HEK293 (cell line): Measurements from ENCODE around the gene BLOC1S3.
A peak's percentile ranks its signal among the peaks of the same experiment; 100 is the strongest.

Experiments
- CTCF ChIA-PET: fragments of 350-600 bp; formaldehyde crosslinking; extraction: SDS; loops from one replicate; lab custom pipeline; 2021; ENCODE audit warnings: antibody characterized with exemption; lab: Yijun Ruan, JAX
- POLR2A ChIA-PET: fragments of 300-600 bp; formaldehyde crosslinking; extraction: SDS; loops from one replicate; lab custom pipeline; 2020; ENCODE audit warnings: antibody characterized with exemption, inconsistent platforms; lab: Yijun Ruan, JAX
- H3K27ac ChIP-seq: fragments of 200-500 bp; sonication (Bioruptor generic); 2 replicates; pipeline ENCODE4 v1.5.1; 2014; ENCODE audit warnings: low read depth, low read length, control low read depth, inconsistent platforms; ENCODE audit errors: extremely low read depth
- H3K36me3 ChIP-seq, 2 experiments: fragments of 200-500 bp in 1 of 2; sonication (Bioruptor generic) in 1 of 2; 1 replicate in 1 of 2; 2 replicates in 1 of 2; pipeline ENCODE4 v1.5.1; 2014 to 2017; ENCODE audit warnings: inconsistent platforms in 2 of 2, low read length in 2 of 2; ENCODE audit not compliant: control insufficient read depth in 2 of 2, insufficient read depth in 1 of 2
- H3K4me1 ChIP-seq: fragments of 200-500 bp; sonication (Bioruptor generic); 2 replicates; pipeline ENCODE4 v1.5.1; 2014; ENCODE audit warnings: mild to moderate bottlenecking, low read length, inconsistent platforms; ENCODE audit not compliant: control insufficient read depth, insufficient read depth
- H3K4me3 ChIP-seq: 2 replicates; pipeline ENCODE4 v1.5.1; 2011; ENCODE audit warnings: low read depth, mild to moderate bottlenecking, control low read depth, low read length, moderate library complexity
- H3K9me3 ChIP-seq: fragments of 200-500 bp; sonication (Bioruptor generic); 2 replicates; pipeline ENCODE4 v1.5.1; 2014; ENCODE audit warnings: low read depth, low read length, inconsistent platforms; ENCODE audit not compliant: control insufficient read depth, insufficient read depth
- EGR2 ChIP-seq: fragments of 450-650 bp; formaldehyde crosslinking; IDR thresholded peaks from 2 replicates; pipeline ENCODE4 v1.5.1; 2016; ENCODE audit warnings: low read depth, missing biosample characterization, missing genetic modification characterization
- KLF1 ChIP-seq: fragments of 450-650 bp; formaldehyde crosslinking; IDR thresholded peaks from 2 replicates; pipeline ENCODE4 v1.5.1; 2016; ENCODE audit warnings: missing biosample characterization, missing genetic modification characterization
- KLF10 ChIP-seq: fragments of 450-650 bp; IDR thresholded peaks from 2 replicates; pipeline ENCODE4 v1.5.1; 2018; ENCODE audit warnings: missing biosample characterization, mild to moderate bottlenecking, missing genetic modification characterization
- PRDM10 ChIP-seq: fragments of 450-650 bp; formaldehyde crosslinking; IDR thresholded peaks from 2 replicates; pipeline ENCODE4 v1.5.1; 2016; ENCODE audit warnings: missing biosample characterization, missing genetic modification characterization
- SALL2 ChIP-seq: fragments of 450-650 bp; formaldehyde crosslinking; IDR thresholded peaks from 2 replicates; pipeline ENCODE4 v1.5.0; 2017; ENCODE audit warnings: missing biosample characterization, mild to moderate bottlenecking, missing genetic modification characterization, borderline replicate concordance
- ZFP69B ChIP-seq: fragments of 450-650 bp; formaldehyde crosslinking; IDR thresholded peaks from 2 replicates; pipeline ENCODE4 v1.5.1; 2016; ENCODE audit warnings: missing biosample characterization, missing genetic modification characterization
- ZNF416 ChIP-seq: fragments of 450-650 bp; formaldehyde crosslinking; IDR thresholded peaks from 2 replicates; pipeline ENCODE4 v1.5.1; 2016; ENCODE audit warnings: missing biosample characterization, missing genetic modification characterization
- ZNF530 ChIP-seq: fragments of 450-650 bp; formaldehyde crosslinking; IDR thresholded peaks from 2 replicates; pipeline ENCODE4 v1.5.1; 2016; ENCODE audit warnings: low read depth, missing biosample characterization, missing genetic modification characterization
- ZNF660 ChIP-seq: fragments of 450-650 bp; IDR thresholded peaks from 2 replicates; pipeline ENCODE4 v1.5.1; 2018; ENCODE audit warnings: missing biosample characterization, mild to moderate bottlenecking, missing genetic modification characterization
- ZSCAN30 ChIP-seq: fragments of 450-650 bp; IDR thresholded peaks from 2 replicates; pipeline ENCODE4 v1.5.1; 2018; ENCODE audit warnings: missing biosample characterization, mild to moderate bottlenecking, missing genetic modification characterization, moderate library complexity
- TF ChIP-seq, protein P1 (sequence below): fragments of 450-650 bp; formaldehyde crosslinking; IDR thresholded peaks from 2 replicates; pipeline ENCODE4 v1.5.0; 2017; ENCODE audit warnings: missing biosample characterization, missing genetic modification characterization, borderline replicate concordance

Gene BLOC1S3

DNA sequence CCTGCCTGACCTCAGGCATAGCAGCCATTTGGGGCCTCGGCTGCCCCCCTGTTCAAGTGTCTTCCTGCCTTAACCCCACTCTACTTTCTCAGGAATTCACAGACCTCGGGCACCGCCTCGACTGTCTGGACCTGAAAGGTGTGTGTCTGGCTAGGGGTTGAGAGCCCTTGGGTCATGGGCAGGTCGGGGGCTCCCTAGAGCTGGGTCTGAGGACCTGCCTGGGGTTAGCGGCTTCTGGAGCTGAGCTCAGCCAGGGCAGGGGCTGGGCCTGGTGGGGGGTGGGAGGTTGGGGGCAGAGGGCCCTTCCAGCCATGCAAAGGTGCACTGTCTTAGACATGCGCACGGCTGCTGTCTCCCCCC is 38.5 kb upstream of the BLOC1S3 start:
- ChIA-PET CTCF (interaction anchor here (0.6 kb wide), 1 partner anchor 15 kb away, joined by 3 read pairs; no protein-coding TSS in a partner anchor), POLR2A (no interaction called here)
- no peaks in the 10 kb centered on the region for H3K9me3 ChIP-seq
- no peak for TF ChIP-seq ZNF416 (tag by site-specific recombination)
- no peak for TF ChIP-seq ZSCAN30 (tag by site-specific recombination)
- TF ChIP-seq KLF10 (tag by site-specific recombination) = no peak
- no peak for TF ChIP-seq KLF1 (tag by site-specific recombination)
- no peak for TF ChIP-seq PRDM10
- H3K4me1 ChIP-seq = peaks cover 5% of the 10 kb centered on the region; the same call in 1 of the 2 replicates
- no peak overlapping the region for H3K27ac ChIP-seq
- H3K4me3 ChIP-seq = no peak overlapping the region
- H3K36me3 ChIP-seq = peaks cover 0 to 36% of the 10 kb centered on the region in 2 experiments; a peak in 2 of 3 replicates

DNA sequence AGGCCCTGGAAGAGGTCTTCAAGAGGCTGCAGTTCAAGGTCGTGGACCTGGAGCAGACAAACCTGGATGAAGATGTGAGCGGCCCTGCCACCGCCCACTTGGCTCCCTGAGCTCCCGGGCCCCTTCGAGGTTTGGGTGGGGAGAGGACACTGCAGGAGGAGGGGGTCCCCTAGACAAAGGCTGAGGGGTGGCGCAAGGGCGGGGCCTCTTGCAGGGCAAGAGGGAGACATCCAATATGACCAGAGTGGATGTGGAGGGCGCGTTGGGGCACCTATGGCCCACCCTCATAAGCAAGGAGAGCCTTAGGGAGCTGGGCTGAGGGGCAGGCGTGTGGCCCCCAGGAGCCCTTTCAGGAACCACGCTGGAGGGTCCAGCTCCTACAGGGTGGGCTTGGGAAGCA is 38.1 kb upstream of the BLOC1S3 start:
- TF ChIP-seq SALL2 (tag by site-specific recombination) = no peak
- TF ChIP-seq, protein P1, sequence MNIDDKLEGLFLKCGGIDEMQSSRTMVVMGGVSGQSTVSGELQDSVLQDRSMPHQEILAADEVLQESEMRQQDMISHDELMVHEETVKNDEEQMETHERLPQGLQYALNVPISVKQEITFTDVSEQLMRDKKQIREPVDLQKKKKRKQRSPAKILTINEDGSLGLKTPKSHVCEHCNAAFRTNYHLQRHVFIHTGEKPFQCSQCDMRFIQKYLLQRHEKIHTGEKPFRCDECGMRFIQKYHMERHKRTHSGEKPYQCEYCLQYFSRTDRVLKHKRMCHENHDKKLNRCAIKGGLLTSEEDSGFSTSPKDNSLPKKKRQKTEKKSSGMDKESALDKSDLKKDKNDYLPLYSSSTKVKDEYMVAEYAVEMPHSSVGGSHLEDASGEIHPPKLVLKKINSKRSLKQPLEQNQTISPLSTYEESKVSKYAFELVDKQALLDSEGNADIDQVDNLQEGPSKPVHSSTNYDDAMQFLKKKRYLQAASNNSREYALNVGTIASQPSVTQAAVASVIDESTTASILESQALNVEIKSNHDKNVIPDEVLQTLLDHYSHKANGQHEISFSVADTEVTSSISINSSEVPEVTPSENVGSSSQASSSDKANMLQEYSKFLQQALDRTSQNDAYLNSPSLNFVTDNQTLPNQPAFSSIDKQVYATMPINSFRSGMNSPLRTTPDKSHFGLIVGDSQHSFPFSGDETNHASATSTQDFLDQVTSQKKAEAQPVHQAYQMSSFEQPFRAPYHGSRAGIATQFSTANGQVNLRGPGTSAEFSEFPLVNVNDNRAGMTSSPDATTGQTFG (tag by site-specific recombination) = no peak
- CTCF ChIA-PET = interaction anchor here (0.6 kb wide), 1 partner anchor 16 kb away, joined by 3 read pairs; no protein-coding TSS in a partner anchor
- Histone ChIP-seq H3K36me3 (peaks cover 0 to 37% of the 10 kb centered on the region in 2 experiments; a peak in 2 of 3 replicates), H3K9me3 (no peaks in the 10 kb centered on the region), H3K4me3 (no peak overlapping the region), H3K27ac (no peak overlapping the region), H3K4me1 (peaks cover 5% of the 10 kb centered on the region; the same call in 1 of the 2 replicates)
- POLR2A ChIA-PET = no interaction called here

- Histone ChIP-seq H3K4me3 (no peak overlapping the region), H3K36me3 (peaks cover 0 to 39% of the 10 kb centered on the region in 2 experiments; a peak in 2 of 3 replicates), H3K4me1 (peaks cover 5% of the 10 kb centered on the region; the same call in 1 of the 2 replicates), H3K27ac (no peak overlapping the region), H3K9me3 (no peaks in the 10 kb centered on the region)
- CTCF ChIA-PET = interaction anchor here (0.6 kb wide), 1 partner anchor 338 kb away, joined by 3 read pairs; no protein-coding TSS in a partner anchor
- TF ChIP-seq EGR2 (tag by site-specific recombination) (peak; percentile 37; the same call in 1 of the 2 replicates), ZFP69B (tag by site-specific recombination) (peak; percentile 28; the same call in 1 of the 2 replicates), ZNF530 (no peak), ZNF660 (tag by site-specific recombination) (no peak)
- POLR2A ChIA-PET = no interaction called here
Observed at GRCh38 chr19:45141203-45141900, 37.2 kb upstream of the BLOC1S3 start.
